ENCODE results near the gene RAB42.

Gene RAB42

DNA sequence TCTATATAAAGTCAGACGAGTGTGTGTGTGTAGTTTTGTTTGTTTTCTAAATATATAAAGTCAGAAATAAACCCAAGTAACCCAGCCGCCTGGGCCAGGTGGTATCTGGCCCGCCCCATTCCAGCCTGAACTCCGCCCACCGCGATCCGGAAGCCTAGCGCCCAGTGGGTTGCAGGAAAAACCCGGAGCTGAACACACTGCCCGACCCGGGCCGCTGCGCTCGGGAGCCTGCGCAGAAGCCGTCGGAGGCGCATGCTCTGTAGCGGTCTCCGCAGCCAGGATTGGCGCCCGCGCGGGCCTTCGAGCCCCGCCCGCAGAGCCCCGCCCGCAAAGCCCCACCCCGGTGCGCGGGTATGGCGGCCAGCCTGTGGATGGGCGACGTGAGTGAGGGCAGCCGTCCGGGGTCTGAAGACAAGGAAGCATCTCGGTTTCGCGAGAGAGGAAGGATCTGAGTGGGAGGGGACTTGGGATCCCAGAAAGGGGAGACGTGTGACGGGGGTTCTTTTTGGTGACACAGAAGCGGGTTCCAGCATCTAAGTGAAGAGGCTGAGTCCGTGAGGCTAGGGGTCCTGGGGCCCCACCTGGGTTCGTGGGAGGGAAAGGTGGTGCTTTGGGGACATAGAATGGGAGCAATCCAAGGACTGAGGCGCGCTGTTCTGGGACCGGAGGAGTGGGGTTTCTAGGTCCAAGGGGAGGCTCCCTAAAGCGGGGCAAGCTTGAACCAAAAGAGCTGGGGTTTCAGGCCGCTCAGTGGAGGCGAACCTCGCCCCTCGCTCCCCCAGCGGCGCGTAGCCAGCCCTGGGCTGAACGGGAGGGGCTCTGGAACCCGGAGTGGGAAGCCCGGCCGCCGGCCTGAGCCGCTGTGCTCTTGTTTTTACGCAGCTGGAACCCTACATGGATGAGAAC is 39.1 kb upstream of the RAB42 start, which contains the start of gene TRNAU1AP:
TSS of gene TRNAU1AP (plus strand) at position 328 of the 906 bp plus-strand sequence. CDS start at position 354, 26 bp downstream.
- Histone ChIP-seq H3K4me3 (IDR thresholded peaks at IDR 0.05; ENCODE audit: insufficient read depth, low read depth, low read length) (no peak within 1 kb of the TSS), H3K36me3 (ENCODE audit: insufficient read depth) (no peaks in the 10 kb centered on the region), H3K4me1 (ENCODE audit: low read depth, poor library complexity, severe bottlenecking) (peaks cover 37% of the 10 kb centered on the region), H3K27ac (peak within 1 kb of the TSS; percentile 80), H3K4me2 (peak within 1 kb of the TSS; percentile 60), H2AFZ (ENCODE audit: low read depth) (peak within 1 kb of the TSS; percentile 80), H3K79me2 (ENCODE audit: insufficient read depth, low read depth) (peaks cover 21% of the 10 kb centered on the region; the same call in 1 of the 2 replicates), H4K20me1 (ENCODE audit: insufficient read depth) (no peaks in the 10 kb centered on the region), H3K9ac (peak within 1 kb of the TSS; percentile 64), H3K27me3 (ENCODE audit: insufficient read depth, low read depth) (no peaks in the 10 kb centered on the region)
- TF ChIP-seq, protein P1, sequence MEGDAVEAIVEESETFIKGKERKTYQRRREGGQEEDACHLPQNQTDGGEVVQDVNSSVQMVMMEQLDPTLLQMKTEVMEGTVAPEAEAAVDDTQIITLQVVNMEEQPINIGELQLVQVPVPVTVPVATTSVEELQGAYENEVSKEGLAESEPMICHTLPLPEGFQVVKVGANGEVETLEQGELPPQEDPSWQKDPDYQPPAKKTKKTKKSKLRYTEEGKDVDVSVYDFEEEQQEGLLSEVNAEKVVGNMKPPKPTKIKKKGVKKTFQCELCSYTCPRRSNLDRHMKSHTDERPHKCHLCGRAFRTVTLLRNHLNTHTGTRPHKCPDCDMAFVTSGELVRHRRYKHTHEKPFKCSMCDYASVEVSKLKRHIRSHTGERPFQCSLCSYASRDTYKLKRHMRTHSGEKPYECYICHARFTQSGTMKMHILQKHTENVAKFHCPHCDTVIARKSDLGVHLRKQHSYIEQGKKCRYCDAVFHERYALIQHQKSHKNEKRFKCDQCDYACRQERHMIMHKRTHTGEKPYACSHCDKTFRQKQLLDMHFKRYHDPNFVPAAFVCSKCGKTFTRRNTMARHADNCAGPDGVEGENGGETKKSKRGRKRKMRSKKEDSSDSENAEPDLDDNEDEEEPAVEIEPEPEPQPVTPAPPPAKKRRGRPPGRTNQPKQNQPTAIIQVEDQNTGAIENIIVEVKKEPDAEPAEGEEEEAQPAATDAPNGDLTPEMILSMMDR (conservative IDR thresholded peaks at IDR 0.05; ENCODE audit: low read depth, low read length) = no peak

DNA sequence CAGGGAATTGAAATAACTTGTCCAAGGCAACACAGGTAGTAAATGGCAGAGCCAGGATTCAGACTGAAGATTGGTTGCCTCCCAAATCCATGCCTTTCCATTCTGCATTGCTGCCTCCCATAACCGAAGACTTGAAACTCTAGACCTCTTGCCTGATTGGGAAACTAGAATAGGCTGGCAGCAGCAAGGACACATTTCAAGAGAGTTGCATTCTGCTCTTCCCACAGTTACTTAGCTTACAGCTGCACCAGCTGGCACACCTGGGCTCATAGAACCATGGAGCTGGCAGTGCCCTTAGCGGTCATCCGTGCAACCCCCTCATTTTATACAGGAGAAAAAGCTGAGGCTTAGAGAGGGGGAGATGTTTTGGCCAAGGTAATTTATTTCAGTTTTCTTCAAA is 31.2 kb upstream of the RAB42 start:
- H3K4me1 ChIP-seq (ENCODE audit: low read depth, poor library complexity, severe bottlenecking) = peaks cover 54% of the 10 kb centered on the region
- TF ChIP-seq, protein P1 (conservative IDR thresholded peaks at IDR 0.05; ENCODE audit: low read depth, low read length) = no peak
- H3K36me3 ChIP-seq (ENCODE audit: insufficient read depth) = peaks cover 9% of the 10 kb centered on the region; the same call in 1 of the 2 replicates

DNA sequence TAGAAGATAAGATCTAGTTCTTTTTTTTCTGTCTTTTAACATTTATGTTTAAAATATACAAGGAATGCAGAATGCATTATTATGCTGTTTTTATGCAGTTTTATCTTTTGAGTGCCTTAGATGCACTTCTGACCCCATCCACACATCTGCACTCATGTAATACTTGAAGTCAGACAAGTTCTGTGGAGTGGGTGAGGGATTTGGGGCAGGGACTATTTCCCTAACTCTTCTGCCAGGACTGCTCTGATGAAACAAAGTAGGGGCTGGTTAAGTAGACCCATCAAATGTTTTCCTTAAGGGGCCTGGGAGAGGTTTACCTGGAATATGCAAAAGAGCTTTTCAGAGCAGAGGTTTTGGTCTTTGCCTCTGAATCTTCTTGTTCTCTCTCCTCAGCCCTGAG is 27.8 kb upstream of the RAB42 start:
- TF ChIP-seq, protein P1 (conservative IDR thresholded peaks at IDR 0.05; ENCODE audit: low read depth, low read length) = no peak
- H3K79me2 ChIP-seq (ENCODE audit: insufficient read depth, low read depth) = no peaks in the 10 kb centered on the region
- H3K4me2 ChIP-seq = peak overlapping the region; percentile 26; the same call in 1 of the 2 replicates
- H3K4me3 ChIP-seq (IDR thresholded peaks at IDR 0.05; ENCODE audit: insufficient read depth, low read depth, low read length) = no peak overlapping the region
- H3K4me1 ChIP-seq (ENCODE audit: low read depth, poor library complexity, severe bottlenecking) = peaks cover 51% of the 10 kb centered on the region
- H3K27ac ChIP-seq = peak overlapping the region; percentile 34; the same call in 1 of the 2 replicates
- H2AFZ ChIP-seq (ENCODE audit: low read depth) = no peak overlapping the region
- H3K27me3 ChIP-seq (ENCODE audit: insufficient read depth, low read depth) = no peaks in the 10 kb centered on the region
- peaks cover 9% of the 10 kb centered on the region; the same call in 1 of the 2 replicates for H3K36me3 ChIP-seq (ENCODE audit: insufficient read depth)
- H4K20me1 ChIP-seq (ENCODE audit: insufficient read depth) = no peaks in the 10 kb centered on the region
- H3K9ac ChIP-seq = no peak overlapping the region

More for the DNA sequence above, 31.2 kb upstream of the RAB42 start:
- Histone ChIP-seq H3K79me2 (ENCODE audit: insufficient read depth, low read depth) (no peaks in the 10 kb centered on the region), H3K27me3 (ENCODE audit: insufficient read depth, low read depth) (no peaks in the 10 kb centered on the region), H3K4me2 (no peak overlapping the region), H3K27ac (no peak overlapping the region), H4K20me1 (ENCODE audit: insufficient read depth) (no peaks in the 10 kb centered on the region), H3K9ac (no peak overlapping the region), H3K4me3 (IDR thresholded peaks at IDR 0.05; ENCODE audit: insufficient read depth, low read depth, low read length) (no peak overlapping the region), H2AFZ (ENCODE audit: low read depth) (no peak overlapping the region)

DNA sequence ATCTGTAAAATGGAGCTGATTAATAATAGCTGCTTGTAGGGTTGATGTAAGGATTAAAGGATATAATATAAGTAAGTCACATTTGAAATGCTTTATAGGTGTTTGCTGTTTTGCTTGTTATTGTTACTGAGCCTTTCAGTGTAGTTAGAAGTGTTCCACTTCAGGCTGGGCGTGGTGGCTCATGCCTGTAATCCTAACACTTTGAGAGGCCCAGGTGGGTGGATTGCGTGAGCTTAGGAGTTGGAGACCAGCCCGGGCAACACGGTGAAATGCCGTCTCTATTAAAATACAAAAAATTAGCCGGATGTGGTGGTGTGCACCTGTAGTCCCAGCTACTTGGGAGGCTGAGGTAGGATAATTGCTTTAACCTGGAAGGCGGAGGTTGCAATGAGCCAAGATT is 27.0 kb upstream of the RAB42 start:
- Histone ChIP-seq H4K20me1 (ENCODE audit: insufficient read depth) (no peaks in the 10 kb centered on the region), H3K4me3 (IDR thresholded peaks at IDR 0.05; ENCODE audit: insufficient read depth, low read depth, low read length) (no peak overlapping the region), H3K9ac (no peak overlapping the region), H3K4me2 (no peak overlapping the region), H3K4me1 (ENCODE audit: low read depth, poor library complexity, severe bottlenecking) (peaks cover 45% of the 10 kb centered on the region), H3K27me3 (ENCODE audit: insufficient read depth, low read depth) (no peaks in the 10 kb centered on the region), H2AFZ (ENCODE audit: low read depth) (no peak overlapping the region), H3K79me2 (ENCODE audit: insufficient read depth, low read depth) (no peaks in the 10 kb centered on the region), H3K36me3 (ENCODE audit: insufficient read depth) (peaks cover 5% of the 10 kb centered on the region; the same call in 1 of the 2 replicates), H3K27ac (peak overlapping the region; percentile 34; the same call in 1 of the 2 replicates)
- TF ChIP-seq, protein P1 (conservative IDR thresholded peaks at IDR 0.05; ENCODE audit: low read depth, low read length) = no peak
